ENCODE results near the gene RBMS1. TPM values are rescaled to one million over a fixed set of nuclear protein-coding genes. Genes with fewer than 3 reads are reported as not detected.
A peak's percentile ranks its signal among the peaks of the same experiment; 100 is the strongest.

Gene RBMS1
- total RNA-seq, 4 donors from 2014 or later = 86.0 to 110 (median 91.5) TPM

DNA sequence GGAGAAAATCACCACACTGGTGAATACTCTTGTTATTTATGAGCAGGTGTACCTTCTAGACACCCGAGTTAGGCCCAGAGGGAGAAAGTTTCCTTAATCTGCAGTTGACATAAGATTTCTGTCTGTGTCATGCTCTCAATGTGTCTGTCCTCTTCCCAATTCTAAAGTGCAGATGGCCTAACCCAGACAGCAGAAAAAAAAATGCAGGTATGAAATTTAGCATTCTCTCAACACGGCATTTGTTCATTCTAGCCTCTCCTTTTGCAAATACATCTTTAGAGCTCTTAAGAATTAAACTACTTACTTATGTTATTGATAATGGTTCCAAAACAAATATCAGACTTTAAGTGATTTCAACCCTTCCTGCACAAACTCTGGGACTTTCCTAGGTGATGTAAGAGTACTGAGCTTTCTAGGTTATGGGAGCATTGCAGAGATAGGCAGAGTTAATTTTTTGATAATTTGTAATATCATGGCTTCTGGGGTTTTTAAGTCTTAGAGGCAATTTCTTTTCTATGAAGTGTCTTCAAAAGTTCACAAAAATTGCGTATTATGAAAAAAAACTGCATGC lies 260.6 kb downstream of the RBMS1 start:
- H3K36me3 ChIP-seq = no peaks in the 10 kb centered on the region
- no peaks in the 10 kb centered on the region for H3K4me1 ChIP-seq
- TF ChIP-seq, protein P1, sequence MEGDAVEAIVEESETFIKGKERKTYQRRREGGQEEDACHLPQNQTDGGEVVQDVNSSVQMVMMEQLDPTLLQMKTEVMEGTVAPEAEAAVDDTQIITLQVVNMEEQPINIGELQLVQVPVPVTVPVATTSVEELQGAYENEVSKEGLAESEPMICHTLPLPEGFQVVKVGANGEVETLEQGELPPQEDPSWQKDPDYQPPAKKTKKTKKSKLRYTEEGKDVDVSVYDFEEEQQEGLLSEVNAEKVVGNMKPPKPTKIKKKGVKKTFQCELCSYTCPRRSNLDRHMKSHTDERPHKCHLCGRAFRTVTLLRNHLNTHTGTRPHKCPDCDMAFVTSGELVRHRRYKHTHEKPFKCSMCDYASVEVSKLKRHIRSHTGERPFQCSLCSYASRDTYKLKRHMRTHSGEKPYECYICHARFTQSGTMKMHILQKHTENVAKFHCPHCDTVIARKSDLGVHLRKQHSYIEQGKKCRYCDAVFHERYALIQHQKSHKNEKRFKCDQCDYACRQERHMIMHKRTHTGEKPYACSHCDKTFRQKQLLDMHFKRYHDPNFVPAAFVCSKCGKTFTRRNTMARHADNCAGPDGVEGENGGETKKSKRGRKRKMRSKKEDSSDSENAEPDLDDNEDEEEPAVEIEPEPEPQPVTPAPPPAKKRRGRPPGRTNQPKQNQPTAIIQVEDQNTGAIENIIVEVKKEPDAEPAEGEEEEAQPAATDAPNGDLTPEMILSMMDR (IDR thresholded peaks at IDR 0.05) = no peak
- TF ChIP-seq POLR2A (IDR thresholded peaks at IDR 0.05) = no peak
- TF ChIP-seq POLR2AphosphoS5 (IDR thresholded peaks at IDR 0.05) = no peak
- TF ChIP-seq EP300 (IDR thresholded peaks at IDR 0.05) = no peak
- no peak for ATAC-seq
- H3K9me3 ChIP-seq = no peaks in the 10 kb centered on the region
- H3K4me3 ChIP-seq = no peak overlapping the region
- no peaks in the 10 kb centered on the region for H3K27me3 ChIP-seq
- WGBS, 2 donors (ENCODE audit: low coverage in 1 of 2) = 75 to 92% methylated on average over 3 of the region's 3 CpGs
- no peak overlapping the region for H3K27ac ChIP-seq

DNA sequence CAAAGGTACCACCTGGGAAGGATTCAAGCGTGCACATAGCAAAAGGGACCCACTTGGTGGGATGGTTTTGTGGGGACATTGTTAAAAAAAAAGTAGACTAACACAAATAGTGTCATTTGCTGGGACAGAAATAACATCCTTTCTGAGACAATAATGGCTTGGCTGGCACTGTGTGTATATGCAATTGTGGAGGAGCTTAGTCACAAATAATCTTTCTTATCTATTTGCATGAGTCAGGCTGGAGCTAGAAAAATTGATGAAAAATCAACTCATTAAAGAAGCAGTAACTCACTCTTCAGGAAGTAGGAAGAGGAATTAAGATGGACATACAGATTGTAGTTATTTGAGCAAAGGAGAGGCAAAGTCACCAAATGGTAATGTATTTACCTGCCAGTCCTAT lies 264.0 kb downstream of the RBMS1 start:
- TF ChIP-seq, protein P1 (IDR thresholded peaks at IDR 0.05) = no peak
- TF ChIP-seq POLR2A (IDR thresholded peaks at IDR 0.05) (no peak), POLR2AphosphoS5 (IDR thresholded peaks at IDR 0.05) (no peak), EP300 (IDR thresholded peaks at IDR 0.05) (no peak)

DNA sequence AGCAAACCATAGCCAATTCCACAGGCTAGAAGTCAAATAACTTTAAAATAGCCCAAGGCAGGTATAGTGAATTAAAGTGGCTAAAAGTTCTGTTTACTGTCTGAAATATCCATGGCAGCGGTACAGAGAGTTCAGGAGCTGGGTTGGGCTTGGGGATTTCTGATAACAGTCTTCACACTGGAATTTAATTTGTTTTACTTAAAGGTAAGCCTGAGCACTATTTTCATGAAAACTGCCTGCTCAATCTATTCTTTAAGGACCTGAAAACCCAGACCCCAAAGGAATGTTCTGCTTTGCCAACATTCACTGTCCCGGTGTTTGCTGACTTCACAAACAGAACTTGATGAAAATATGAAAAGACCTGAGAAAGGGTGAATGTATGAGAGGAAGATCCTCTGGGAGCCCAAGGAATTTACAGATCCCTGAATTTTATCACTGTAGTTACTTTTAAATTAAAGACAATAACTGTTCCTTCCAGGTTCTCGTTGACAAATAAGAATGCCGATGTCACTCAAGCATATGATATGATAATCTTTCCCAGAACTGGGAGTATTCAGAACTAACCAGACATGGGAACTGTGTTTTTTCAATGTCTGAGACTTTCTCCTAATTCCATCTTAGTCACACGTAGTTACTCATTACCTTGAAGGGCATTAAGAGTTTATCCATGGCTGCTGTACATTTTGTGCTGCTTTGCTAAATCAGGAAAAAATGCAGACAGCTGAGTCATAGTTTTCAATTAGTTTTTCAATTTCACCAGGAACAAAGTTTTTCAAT lies 265.3 kb downstream of the RBMS1 start:
- Histone ChIP-seq H3K9me3 (no peaks in the 10 kb centered on the region), H3K4me3 (no peak overlapping the region), H3K36me3 (no peaks in the 10 kb centered on the region), H3K27ac (peak overlapping the region in 1 of 4 donors; percentile 13), H3K27me3 (no peaks in the 10 kb centered on the region), H3K4me1 (peaks cover 0 to 4% (median 0%) of the 10 kb centered on the region in 3 donors)
- TF ChIP-seq POLR2AphosphoS5 (IDR thresholded peaks at IDR 0.05) (peak; percentile 73), EP300 (IDR thresholded peaks at IDR 0.05) (no peak)
- 50 to 55% methylated on average over 3 to 5 of the region's 5 CpGs for WGBS, 2 donors (ENCODE audit: low coverage in 1 of 2)
- no peak for ATAC-seq

More for the DNA sequence above, 264.0 kb downstream of the RBMS1 start:
- H3K4me1 ChIP-seq = peaks cover 0 to 4% (median 0%) of the 10 kb centered on the region in 3 donors
- WGBS, 2 donors (ENCODE audit: low coverage in 1 of 2) = 80 to 100% methylated on average over 1 of the region's 1 CpG
- ATAC-seq = no peak
- no peak overlapping the region for H3K4me3 ChIP-seq
- H3K36me3 ChIP-seq = no peaks in the 10 kb centered on the region
- no peak overlapping the region for H3K27ac ChIP-seq
- no peaks in the 10 kb centered on the region for H3K27me3 ChIP-seq
- H3K9me3 ChIP-seq = no peaks in the 10 kb centered on the region

DNA sequence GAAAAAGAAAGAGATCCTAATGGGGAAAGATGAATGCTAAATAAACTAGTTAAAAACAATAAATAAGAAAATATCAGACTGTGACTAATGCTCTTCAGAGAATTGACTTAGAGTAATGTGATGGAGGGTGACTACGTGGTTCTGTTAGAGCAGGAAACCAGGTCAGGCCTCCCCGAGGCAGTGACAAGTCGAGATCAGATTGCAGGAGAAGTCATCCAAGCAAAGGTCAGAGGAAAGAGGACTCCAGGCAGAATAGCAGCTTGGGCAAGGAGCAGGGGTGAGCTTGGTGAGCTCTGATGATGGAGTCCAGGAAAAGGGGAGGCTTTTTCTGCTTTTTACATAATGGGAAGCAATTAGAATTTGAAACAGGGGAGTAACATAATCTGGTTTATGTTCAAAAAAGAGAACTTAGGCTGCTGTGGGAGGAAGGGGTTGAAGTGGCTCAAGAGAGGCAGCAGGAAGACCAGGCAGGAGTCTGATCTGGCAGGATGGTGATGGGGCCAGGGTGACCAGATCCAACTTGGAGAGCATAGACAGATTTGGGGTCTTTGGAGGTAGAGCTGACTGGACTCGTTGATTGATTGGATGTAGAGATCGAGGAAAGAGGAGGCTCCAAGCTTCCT lies 266.2 kb downstream of the RBMS1 start:
- no peaks in the 10 kb centered on the region for H3K36me3 ChIP-seq
- WGBS, 2 donors (ENCODE audit: low coverage in 1 of 2) = 56 to 87% methylated on average over 5 of the region's 5 CpGs
- no peak for ATAC-seq
- H3K9me3 ChIP-seq = no peaks in the 10 kb centered on the region
- peaks cover 0 to 4% (median 0%) of the 10 kb centered on the region in 3 donors for H3K4me1 ChIP-seq
- H3K27me3 ChIP-seq = no peaks in the 10 kb centered on the region
- TF ChIP-seq EP300 (IDR thresholded peaks at IDR 0.05) (no peak), POLR2AphosphoS5 (IDR thresholded peaks at IDR 0.05) (no peak)
- TF ChIP-seq, protein P1 (IDR thresholded peaks at IDR 0.05) = no peak
- H3K4me3 ChIP-seq = no peak overlapping the region
- no peak overlapping the region for H3K27ac ChIP-seq

DNA sequence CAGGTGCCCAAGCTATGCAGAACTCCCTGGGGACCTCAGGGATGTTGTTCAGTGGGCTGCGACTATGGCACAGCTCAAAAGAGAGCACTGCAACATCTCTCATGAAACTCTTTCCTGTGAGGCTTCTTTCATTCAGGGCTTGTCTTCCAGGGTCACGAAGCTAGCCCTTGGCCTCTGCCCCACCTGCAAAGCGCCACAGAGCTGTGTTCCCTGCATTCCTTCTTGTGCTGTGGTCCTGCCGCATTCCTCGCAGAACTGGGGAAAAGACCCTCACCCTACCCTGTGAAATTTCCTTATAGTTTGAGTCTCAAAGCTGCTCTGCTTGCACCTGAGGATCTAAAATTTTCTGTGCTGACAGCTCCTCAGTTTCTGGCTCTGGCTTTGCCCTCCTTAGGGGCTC lies 267.2 kb downstream of the RBMS1 start:
- 100% methylated on average over 2 to 3 of the region's 5 CpGs for WGBS, 2 donors (ENCODE audit: low coverage in 1 of 2)
- H3K4me1 ChIP-seq = peaks cover 0 to 10% (median 0%) of the 10 kb centered on the region in 3 donors
- TF ChIP-seq, protein P1 (IDR thresholded peaks at IDR 0.05) = no peak
- TF ChIP-seq EP300 (IDR thresholded peaks at IDR 0.05) (no peak), POLR2AphosphoS5 (IDR thresholded peaks at IDR 0.05) (no peak), POLR2A (IDR thresholded peaks at IDR 0.05) (no peak)
- H3K36me3 ChIP-seq = no peaks in the 10 kb centered on the region
- no peaks in the 10 kb centered on the region for H3K27me3 ChIP-seq
- no peak overlapping the region for H3K27ac ChIP-seq
- H3K9me3 ChIP-seq = no peaks in the 10 kb centered on the region
- H3K4me3 ChIP-seq = no peak overlapping the region
- no peak for ATAC-seq

Measured in gastroesophageal sphincter (tissue), 4 donors.